ENCODE results near the gene LRRC63. TPM values are rescaled to one million over a fixed set of nuclear protein-coding genes. Genes with fewer than 3 reads are reported as not detected.

Gene LRRC63
- total and polyA plus RNA-seq, 2 of the 4 experiments (the other 2 are of a cell fraction), result not detected

GRCh38 chr13:46315491-46316075, 103.9 kb downstream of the LRRC63 start:
- in situ Hi-C loops (cut with MboI; ENCODE audit: low sequenced_read_pairs) (no loop called here), dilution Hi-C loops (cut with HindIII; ENCODE audit: low sequenced_read_pairs, unreplicated experiment) (no loop called here), intact Hi-C loops (cut with micrococcal nuclease) (no loop called here)
- no peak overlapping the region for H2BK5ac ChIP-seq (ENCODE audit: low read depth, low read length, poor library complexity, severe bottlenecking)
- no peak overlapping the region for H3K4ac ChIP-seq (ENCODE audit: low read depth, low read length)
- no peak overlapping the region for H3K18ac ChIP-seq (ENCODE audit: low read depth, low read length)
- no peaks in the 10 kb centered on the region for H3K4me1 ChIP-seq (ENCODE audit: control insufficient read depth, insufficient read depth, low read length)
- H2BK120ac ChIP-seq (ENCODE audit: low read depth, low read length), result no peak overlapping the region
- DNase-seq, result no peak
- peak; percentile 26; the same call in 1 of the 2 replicates for TF ChIP-seq CEBPB (IDR thresholded peaks at IDR 0.05; ENCODE audit: low read depth, low read length)
- TF ChIP-seq SMC3 (IDR thresholded peaks at IDR 0.05; ENCODE audit: low read depth, low read length), result no peak
- no peak overlapping the region for H3K4me2 ChIP-seq (ENCODE audit: low read depth, low read length)
- no peak overlapping the region for H3K14ac ChIP-seq (replicated peaks; ENCODE audit: low read depth, low read length)
- no peak overlapping the region for H2AFZ ChIP-seq (replicated peaks; ENCODE audit: low read length, poor library complexity)
- H4K8ac ChIP-seq (ENCODE audit: low read depth in 2 of 2, low read length in 2 of 2), result no peak overlapping the region
- no peak overlapping the region for H3K9ac ChIP-seq (ENCODE audit: low read depth, low read length)
- H2BK15ac ChIP-seq (ENCODE audit: low read depth, low read length), result no peak overlapping the region
- no peak overlapping the region for H3K23ac ChIP-seq (ENCODE audit: low read depth, low read length)
- no peaks in the 10 kb centered on the region for H3K9me3 ChIP-seq (ENCODE audit: control insufficient read depth, insufficient read depth, low read length)
- H4K91ac ChIP-seq (ENCODE audit: insufficient read depth, low read depth, low read length), result no peak overlapping the region
- no peaks in the 10 kb centered on the region for H3K36me3 ChIP-seq (ENCODE audit: control insufficient read depth, insufficient read depth, low read length)
- no peaks in the 10 kb centered on the region for H3K9me1 ChIP-seq (ENCODE audit: insufficient read depth, low read length)
- no peak overlapping the region for H2AK5ac ChIP-seq (ENCODE audit: low read depth, low read length)
- ATAC-seq (ENCODE audit: low read depth), result no peak
- no peak overlapping the region for H2AK9ac ChIP-seq (replicated peaks; ENCODE audit: low read depth, low read length, poor library complexity)
- H3K27me3 ChIP-seq (ENCODE audit: control insufficient read depth, insufficient read depth, low read length), result no peaks in the 10 kb centered on the region
- no peak overlapping the region for H3K56ac ChIP-seq (ENCODE audit: extremely low read depth, insufficient read depth, low read length)
- POLR2A ChIA-PET (ENCODE audit: unreplicated experiment), result no interaction called here
- BruUV-seq (replicated peaks), result no TSS peak
- H4K5ac ChIP-seq (ENCODE audit: low read depth, low read length), result no peak overlapping the region
- H3K79me1 ChIP-seq (ENCODE audit: low read depth in 1 of 2, low read length in 2 of 2), result no peaks in the 10 kb centered on the region
- CTCF ChIA-PET, result no interaction called here
- H3K4me3 ChIP-seq (ENCODE audit: insufficient read depth, low read depth, low read length), result no peak overlapping the region
- no peaks in the 10 kb centered on the region for H4K20me1 ChIP-seq (ENCODE audit: insufficient read depth, low read length)
- no peak overlapping the region for H2BK20ac ChIP-seq (ENCODE audit: low read depth, low read length)
- 44% methylated on average over 3 of the region's 6 CpGs; no CpG with 5 or more reads in 1 of the 2 experiments for WGBS, 2 experiments (ENCODE audit: extremely low coverage in 2 of 2, insufficient read length in 1 of 2)
- H3K27ac ChIP-seq (ENCODE audit: insufficient read depth, low read length), result no peak overlapping the region
